BLaER1 treated with 17β-estradiol and CSF1 and Interleukin-3, amounts not matched to agents 10 nM and 100 nM (cell line): Measurements from ENCODE around the gene KRTAP4-3.
"Not testable (repeated sequence)": the region's sequence is repeated elsewhere in the genome, so short reads cannot be mapped to it uniquely, and the experiment has no call there.

Source experiments
- H3K27ac ChIP-seq, 11 experiments: shearing (Covaris generic); formaldehyde crosslinking; 2 replicates each; pipeline ENCODE4 v1.8.1; 2022
- H3K27me3 ChIP-seq, 11 experiments: shearing (Covaris generic); formaldehyde crosslinking; 2 replicates each; pipeline ENCODE4 v1.8.1; 2022
- H3K36me3 ChIP-seq, 11 experiments: shearing (Covaris generic); formaldehyde crosslinking; 2 replicates each; pipeline ENCODE4 v1.8.1; 2022
- H3K4me1 ChIP-seq, 10 experiments: shearing (Covaris generic); formaldehyde crosslinking; 2 replicates each; pipeline ENCODE4 v1.8.1; 2022
- H3K4me2 ChIP-seq, 11 experiments: shearing (Covaris generic); formaldehyde crosslinking; 2 replicates each; pipeline ENCODE4 v1.8.1; 2022
- H3K4me3 ChIP-seq, 10 experiments: shearing (Covaris generic); formaldehyde crosslinking; 2 replicates each; pipeline ENCODE4 v1.8.1; 2022
- H3K9ac ChIP-seq, 11 experiments: shearing (Covaris generic); formaldehyde crosslinking; 2 replicates each; pipeline ENCODE4 v1.8.1; 2022
- H3K9me3 ChIP-seq, 11 experiments: shearing (Covaris generic); formaldehyde crosslinking; replicated peaks in 1 of 11; 2 replicates each; pipeline ENCODE4 v1.8.1; 2022
- H4K20me1 ChIP-seq, 11 experiments: shearing (Covaris generic); formaldehyde crosslinking; 2 replicates each; pipeline ENCODE4 v1.8.1; 2022
- Cebpa-rat ChIP-seq, 11 experiments: shearing (Covaris generic); IDR thresholded peaks; 2 replicates each; pipeline ENCODE4 v1.8.1; 2022

KRTAP4-3 gene

DNA sequence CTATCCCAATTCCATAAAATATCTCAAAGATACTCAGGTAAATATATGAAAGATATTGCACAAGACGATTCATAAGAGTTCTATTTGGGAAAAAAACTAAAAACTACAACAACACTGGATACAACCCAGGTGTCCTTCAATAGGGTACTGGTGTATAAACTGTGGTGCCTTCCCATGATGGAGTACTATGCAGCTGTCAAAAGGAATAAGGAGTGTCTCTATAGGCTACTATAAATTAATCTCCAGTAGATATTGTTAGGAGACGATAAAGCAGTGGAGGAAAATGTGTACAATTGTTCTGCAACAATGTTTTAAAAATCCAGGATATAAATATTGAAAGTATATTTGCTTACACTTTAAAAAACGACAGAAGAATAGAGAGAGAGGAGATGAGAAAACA lies 41.6 kb downstream of the KRTAP4-3 start:
- Histone ChIP-seq H3K4me3 (no peak overlapping the region), H3K4me1 (peaks cover 12 to 27% (median 22%) of the 10 kb centered on the region in 10 experiments; a peak in 18 of 20 replicates), H3K27me3 (no peaks in the 10 kb centered on the region), H3K36me3 (no peaks in the 10 kb centered on the region), H3K4me2 (no peak overlapping the region), H3K27ac (no peak overlapping the region), H4K20me1 (no peaks in the 10 kb centered on the region), H3K9ac (no peak overlapping the region), H3K9me3 (peaks cover 7 to 42% (median 32%) of the 10 kb centered on the region in 11 experiments)
- TF ChIP-seq Cebpa-rat (IDR thresholded peaks at IDR 0.05) = no peak

GRCh38 chr17:41125064-41125463 lies 43.0 kb downstream of the KRTAP4-3 start:
- no peak overlapping the region for H3K9ac ChIP-seq
- 0 out of 22 replicates have a peak overlapping the region, but pooled peaks of 1 of the 11 experiments have one; percentile 29 for H3K4me2 ChIP-seq
- peaks cover 7 to 43% (median 32%) of the 10 kb centered on the region in 11 experiments for H3K9me3 ChIP-seq
- no peaks in the 10 kb centered on the region for H3K36me3 ChIP-seq
- H3K4me1 ChIP-seq = peaks cover 20 to 38% (median 28%) of the 10 kb centered on the region in 10 experiments
- TF ChIP-seq Cebpa-rat (IDR thresholded peaks at IDR 0.05) = no peak
- no peaks in the 10 kb centered on the region for H3K27me3 ChIP-seq
- H4K20me1 ChIP-seq = no peaks in the 10 kb centered on the region
- H3K4me3 ChIP-seq = no peak overlapping the region
- no peak overlapping the region for H3K27ac ChIP-seq

DNA sequence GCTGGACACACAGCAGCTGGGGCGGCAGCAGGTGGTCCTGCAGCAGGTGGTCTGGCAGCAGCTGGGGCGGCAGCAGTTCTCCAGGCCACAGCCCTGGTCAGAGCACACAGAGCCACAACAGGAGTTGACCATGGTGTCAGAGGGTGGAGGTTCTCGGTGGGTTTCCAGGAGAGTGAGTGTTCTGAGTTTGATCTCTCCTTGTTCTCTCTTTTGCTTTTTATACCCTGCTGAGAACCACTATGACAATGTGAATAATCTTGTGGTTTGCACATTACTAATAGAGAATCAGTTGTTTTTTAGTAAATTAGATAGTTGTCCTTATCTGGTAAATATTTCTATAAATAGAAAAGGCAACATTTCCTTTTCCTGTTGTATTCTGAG lies 44.0 kb downstream of the KRTAP4-3 start, which contains the start of gene KRTAP4-12:
TSS of gene KRTAP4-12 (minus strand) at position 192 of the 381 bp plus-strand sequence. CDS start at position 132, 60 bp downstream.
- H3K4me3 ChIP-seq = 0 out of 20 replicates have a peak within 1 kb of the TSS, but pooled peaks of 1 of the 10 experiments have one; percentile 4
- H3K36me3 ChIP-seq, H3K9ac ChIP-seq, H4K20me1 ChIP-seq, H3K27me3 ChIP-seq: not testable (repeated sequence)
- peaks cover 24 to 42% (median 36%) of the 10 kb centered on the region in 10 experiments for H3K4me1 ChIP-seq
- peak within 1 kb of the TSS; percentile 12 to 60 (median 35); a peak in 16 of 22 replicates for H3K4me2 ChIP-seq
- H3K27ac ChIP-seq = peak within 1 kb of the TSS in 1 of 11 experiments; percentile 1; a peak in 2 of 22 replicates
- H3K9me3 ChIP-seq = peaks cover 7 to 44% (median 32%) of the 10 kb centered on the region in 11 experiments

DNA sequence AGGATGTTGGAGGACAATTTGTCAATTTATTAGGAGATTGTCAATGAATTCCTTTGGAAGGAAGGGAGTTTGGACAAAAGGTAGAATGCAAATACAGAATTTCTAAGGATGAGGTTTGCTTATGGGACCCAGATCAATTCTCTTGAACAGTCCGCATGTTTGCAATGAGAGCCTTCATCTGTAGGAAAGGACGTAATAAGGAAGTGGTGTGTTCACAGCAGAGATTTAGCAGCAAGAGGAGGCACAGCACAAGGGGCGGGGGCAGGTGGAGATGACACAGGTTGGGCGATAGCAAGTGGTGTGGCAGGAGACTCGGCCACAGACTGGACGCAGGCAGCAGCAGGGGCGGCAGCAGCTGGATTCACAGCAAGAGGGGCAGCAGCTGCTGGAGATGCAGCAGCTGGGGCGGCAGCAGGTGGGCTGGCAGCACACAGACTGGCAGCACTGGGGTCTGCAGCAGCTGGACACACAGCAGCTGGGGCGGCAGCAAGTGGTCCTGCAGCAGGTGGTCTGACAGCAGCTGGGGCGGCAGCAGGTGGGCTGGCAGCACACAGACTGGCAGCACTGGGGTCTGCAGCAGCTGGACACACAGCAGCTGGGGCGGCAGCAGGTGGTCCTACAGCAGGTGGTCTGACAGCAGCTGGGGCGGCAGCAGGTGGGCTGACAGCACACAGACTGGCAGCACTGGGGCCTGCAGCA lies 44.6 kb downstream of the KRTAP4-3 start:
- peaks cover 24 to 48% (median 36%) of the 10 kb centered on the region in 10 experiments for H3K4me1 ChIP-seq
- peak overlapping the region in 10 of 11 experiments; percentile 12 to 60 (median 36); a peak in 16 of 22 replicates for H3K4me2 ChIP-seq
- not testable (repeated sequence) for H3K27ac ChIP-seq, H3K9ac ChIP-seq, H3K36me3 ChIP-seq, H3K27me3 ChIP-seq, H4K20me1 ChIP-seq
- H3K9me3 ChIP-seq = peaks cover 7 to 47% (median 34%) of the 10 kb centered on the region in 11 experiments
- 0 out of 20 replicates have a peak overlapping the region, but pooled peaks of 1 of the 10 experiments have one; percentile 4 for H3K4me3 ChIP-seq

DNA sequence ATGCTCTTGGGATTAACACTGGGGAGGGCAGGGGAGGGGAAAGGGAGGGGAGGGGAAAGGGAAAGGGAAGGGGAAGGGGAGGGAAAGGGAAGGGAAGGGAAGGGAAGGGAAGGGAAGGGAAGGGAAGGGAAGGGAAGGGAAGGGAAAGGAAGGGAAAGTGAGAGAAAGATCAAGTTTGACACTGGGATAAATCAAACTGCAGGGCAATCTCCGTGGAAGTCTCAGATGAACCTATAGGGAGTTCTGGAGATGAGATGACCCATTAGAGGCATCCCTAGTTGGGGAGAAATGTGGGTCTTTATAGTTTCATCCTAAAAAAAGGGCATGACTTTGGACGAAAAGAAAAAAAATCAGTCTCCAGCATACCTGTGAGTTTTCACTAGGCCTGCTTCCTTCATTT lies 46.3 kb downstream of the KRTAP4-3 start:
- no peaks in the 10 kb centered on the region for H4K20me1 ChIP-seq
- no peaks in the 10 kb centered on the region for H3K36me3 ChIP-seq
- no peaks in the 10 kb centered on the region for H3K27me3 ChIP-seq
- H3K4me3 ChIP-seq = no peak overlapping the region
- peaks cover 7 to 54% (median 34%) of the 10 kb centered on the region in 11 experiments for H3K9me3 ChIP-seq
- H3K4me2 ChIP-seq = no peak overlapping the region
- H3K27ac ChIP-seq = no peak overlapping the region
- peaks cover 28 to 53% (median 36%) of the 10 kb centered on the region in 10 experiments for H3K4me1 ChIP-seq
- no peak overlapping the region for H3K9ac ChIP-seq
- TF ChIP-seq Cebpa-rat (IDR thresholded peaks at IDR 0.05) = no peak

- peak overlapping the region in 5 of 10 experiments; percentile 20 to 43 (median 33); a peak in 5 of 20 replicates for H3K4me3 ChIP-seq
- H3K9ac ChIP-seq = peak overlapping the region in 9 of 11 experiments; percentile 47 to 68 (median 59); a peak in 15 of 22 replicates
- H4K20me1 ChIP-seq, H3K27me3 ChIP-seq, H3K36me3 ChIP-seq: not testable (repeated sequence)
- peaks cover 7 to 46% (median 32%) of the 10 kb centered on the region in 11 experiments for H3K9me3 ChIP-seq
- H3K27ac ChIP-seq = peak overlapping the region; percentile 69 to 91 (median 82); a peak in 21 of 22 replicates
- peaks cover 23 to 60% (median 34%) of the 10 kb centered on the region in 10 experiments for H3K4me1 ChIP-seq
- peak overlapping the region; percentile 63 to 89 (median 80) for H3K4me2 ChIP-seq
Observed at GRCh38 chr17:41119696-41120690, 48.0 kb downstream of the KRTAP4-3 start.

- H3K27me3 ChIP-seq = no peaks in the 10 kb centered on the region
- peaks cover 17 to 51% (median 38%) of the 10 kb centered on the region in 11 experiments for H3K9me3 ChIP-seq
- H3K36me3 ChIP-seq = peaks cover 0 to 3% (median 0%) of the 10 kb centered on the region in 11 experiments; a peak in 1 of 22 replicates
- H3K4me2 ChIP-seq = peak overlapping the region in 2 of 11 experiments; percentile 23 to 39; a peak in 2 of 22 replicates
- no peak overlapping the region for H3K9ac ChIP-seq
- H3K27ac ChIP-seq = no peak overlapping the region
- no peaks in the 10 kb centered on the region for H4K20me1 ChIP-seq
- no peak overlapping the region for H3K4me3 ChIP-seq
- peaks cover 13 to 49% (median 26%) of the 10 kb centered on the region in 10 experiments for H3K4me1 ChIP-seq
- TF ChIP-seq Cebpa-rat (IDR thresholded peaks at IDR 0.05) = no peak
Observed at GRCh38 chr17:41118721-41119120, 49.3 kb downstream of the KRTAP4-3 start.

GRCh38 chr17:41117846-41118386 lies 50.1 kb downstream of the KRTAP4-3 start, which contains the start of gene KRTAP4-11:
KRTAP4-11 (minus strand) TSS chr17:41118373; CDS start chr17:41118315, 58 bp downstream.
- H3K27ac ChIP-seq, H3K4me3 ChIP-seq, H4K20me1 ChIP-seq, H3K27me3 ChIP-seq, H3K9ac ChIP-seq, H3K36me3 ChIP-seq: not testable (repeated sequence)
- H3K9me3 ChIP-seq = peaks cover 25 to 51% (median 38%) of the 10 kb centered on the region in 11 experiments
- peak within 1 kb of the TSS in 3 of 11 experiments; percentile 3 to 39 (median 23); a peak in 2 of 22 replicates for H3K4me2 ChIP-seq
- H3K4me1 ChIP-seq = peaks cover 9 to 44% (median 23%) of the 10 kb centered on the region in 10 experiments
